H1 (cell line): Measurements from ENCODE around the gene RNF220. TPM values are rescaled to one million over a fixed set of nuclear protein-coding genes. Genes with fewer than 3 reads are reported as not detected.

ENCODE experiments used
- ATF2 ChIP-seq: IDR thresholded peaks from 2 replicates; pipeline ENCODE4 v1.6.1; 2012; ENCODE audit warnings: low read length, inconsistent platforms
- KDM4A ChIP-seq: IDR thresholded peaks from one replicate; pipeline ENCODE4 v1.7.1; 2012; ENCODE audit warnings: low read depth, mild to moderate bottlenecking, moderate library complexity, low read length, inconsistent platforms; ENCODE audit not compliant: severe bottlenecking
- MAFK ChIP-seq: IDR thresholded peaks from 2 replicates; pipeline ENCODE4 v1.6.1; 2012; ENCODE audit warnings: low read depth, mild to moderate bottlenecking, improper control_type of control experiment, low read length
- SIX5 ChIP-seq: IDR thresholded peaks from 2 replicates; pipeline ENCODE4 v1.6.1; 2011; ENCODE audit warnings: mild to moderate bottlenecking, low read depth, low read length
- polyA plus RNA-seq, 7 experiments: library from polyadenylated mRNA; depleted of rRNA in 3 of 7; stranded (reverse) in 5 of 7; unstranded in 2 of 7; fragments of >200 nt in 5 of 7; fragments of 200-250 nt in 2 of 7; gene quantifications; 1 replicate in 5 of 7; 2 replicates in 1 of 7; 4 replicates in 1 of 7; pipeline versions ENCODE4 v1.2.1 to v1.2.3, GENCODE V29; 2011 to 2013; ENCODE audit warnings: missing spikeins in 2 of 7, mixed read lengths in 2 of 7
- total RNA-seq: library from RNA; stranded (reverse); fragmentation: NEBNext Ultra II Directional; extraction: Animal tissue kit (Norgen Biotek cat#: 25700); gene quantifications from 2 replicates; pipeline ENCODE4 v1.2.1, GENCODE V29; 2021

RNF220 gene
- total and polyA plus RNA-seq, 2 of the 8 experiments (the other 6 are each of a cell fraction or from before 2014, with no cell fraction given) = 123 to 160 TPM

GRCh38 chr1:44531785-44532566 is 126.9 kb downstream of the RNF220 start (continued):
- peak; percentile 94 for TF ChIP-seq MAFK
- TF ChIP-seq SIX5 = no peak
- no peak for TF ChIP-seq KDM4A
- no peak for TF ChIP-seq ATF2
